Endodermal cell (in vitro differentiated cells): ENCODE measurements around the gene HLA-C. TPM values are rescaled to one million over a fixed set of nuclear protein-coding genes. Genes with fewer than 3 reads are reported as not detected.
A peak's percentile ranks its signal among the peaks of the same experiment; 100 is the strongest.
"Not testable (repeated sequence)": the region's sequence is repeated elsewhere in the genome, so short reads cannot be mapped to it uniquely, and the experiment has no call there.

ENCODE experiments used
- DNase-seq: peaks from one replicate; pipeline ENCODE4 v3.0.0-alpha.2; 2017
- H3K27ac ChIP-seq: 2 replicates; pipeline ENCODE4 v1.5.1; 2013; ENCODE audit warnings: mild to moderate bottlenecking, low read depth, low read length, moderate library complexity
- H3K27me3 ChIP-seq: 2 replicates; pipeline ENCODE4 v1.6.1; 2013; ENCODE audit warnings: mild to moderate bottlenecking, low read length, moderate library complexity; ENCODE audit not compliant: insufficient read depth, control insufficient read depth, poor library complexity, severe bottlenecking
- H3K36me3 ChIP-seq: 2 replicates; pipeline ENCODE4 v1.7.0; 2013; ENCODE audit warnings: mild to moderate bottlenecking, low read length, moderate library complexity; ENCODE audit not compliant: control insufficient read depth, insufficient read depth
- H3K4me1 ChIP-seq: one replicate; pipeline ENCODE4 v1.7.0; 2013; ENCODE audit warnings: low read length; ENCODE audit not compliant: control insufficient read depth, insufficient read depth
- H3K4me3 ChIP-seq: 2 replicates; pipeline ENCODE4 v1.5.1; 2013; ENCODE audit warnings: mild to moderate bottlenecking, low read length, moderate library complexity
- H3K9ac ChIP-seq: 2 replicates; pipeline ENCODE4 v1.6.1; 2013; ENCODE audit warnings: mild to moderate bottlenecking, low read length, moderate library complexity; ENCODE audit not compliant: poor library complexity, severe bottlenecking; ENCODE audit errors: extremely low read depth
- H3K9me3 ChIP-seq: 2 replicates; pipeline ENCODE4 v1.6.1; 2013; ENCODE audit warnings: mild to moderate bottlenecking, low read length, moderate library complexity; ENCODE audit not compliant: control insufficient read depth
- H3K27ac Mint-ChIP-seq: 2 replicates; pipeline ENCODE4 v1.8.0; 2020; ENCODE audit warnings: mixed read lengths
- H3K27me3 Mint-ChIP-seq: 2 replicates; pipeline ENCODE4 v1.8.0; 2021; ENCODE audit warnings: mild to moderate bottlenecking, mixed read lengths; ENCODE audit not compliant: insufficient read depth
- H3K36me3 Mint-ChIP-seq: 2 replicates; pipeline ENCODE4 v1.8.0; 2020; ENCODE audit warnings: low read depth, mixed read lengths
- H3K4me1 Mint-ChIP-seq: 2 replicates; pipeline ENCODE4 v1.8.0; 2020; ENCODE audit warnings: mixed read lengths
- H3K4me3 Mint-ChIP-seq: 2 replicates; pipeline ENCODE4 v1.8.0; 2020; ENCODE audit warnings: mild to moderate bottlenecking, moderate library complexity, mixed read lengths
- H3K9me3 Mint-ChIP-seq: 2 replicates; pipeline ENCODE4 v1.8.0; 2020; ENCODE audit warnings: mild to moderate bottlenecking, mixed read lengths
- CTCF ChIP-seq: fragments of 200-600 bp; sonication (generic); conservative IDR thresholded peaks from 2 replicates; pipeline ENCODE4 v1.5.0; 2021; ENCODE audit warnings: antibody characterized with exemption, mild to moderate bottlenecking
- WGBS, 2 experiments: methylation state at CpG; one replicate each; pipeline versions ENCODE4 v1.1.5 to v1.1.7; 2013; ENCODE audit warnings: missing lambda C conversion rate in 2 of 2, mixed read lengths in 1 of 2; ENCODE audit not compliant: insufficient coverage in 1 of 2, insufficient read length in 1 of 2; 5-methylcytosine and 5-hydroxymethylcytosine counted together
- total RNA-seq, 2 donors: library from RNA; stranded (reverse); fragmentation: NEBNext Ultra II Directional in 1 of 2; extraction: Animal tissue kit (Norgen Biotek cat#: 25700) in 1 of 2; gene quantifications; 2 replicates in 1 of 2; 3 replicates in 1 of 2; pipeline ENCODE4 v1.2.1, GENCODE V29; 2021

HLA-C gene
- total RNA-seq, 2 donors from 2014 or later: 248 to 442 TPM

- Histone ChIP-seq H3K9me3 (peaks cover 31% of the 10 kb centered on the region), H3K4me3 (no peak overlapping the region), H3K4me1 (no peaks in the 10 kb centered on the region), H3K36me3 (no peaks in the 10 kb centered on the region), H3K9ac (no peak overlapping the region), H3K27me3 (no peaks in the 10 kb centered on the region), H3K27ac (no peak overlapping the region)
- no peak for TF ChIP-seq CTCF
- no peak overlapping the region for H3K27ac Mint-ChIP-seq
- peaks cover 30% of the 10 kb centered on the region for H3K36me3 Mint-ChIP-seq
- 68 to 73% methylated on average over 6 to 7 of the region's 7 CpGs for WGBS, 2 experiments
- no peak for DNase-seq
- peaks cover 25% of the 10 kb centered on the region for H3K27me3 Mint-ChIP-seq
- peaks cover 7% of the 10 kb centered on the region for H3K4me1 Mint-ChIP-seq
- peaks cover 33% of the 10 kb centered on the region for H3K9me3 Mint-ChIP-seq
- no peak overlapping the region for H3K4me3 Mint-ChIP-seq
These were observed 5.1 kb downstream of the HLA-C start for GRCh38 chr6:31266567-31267360.

GRCh38 chr6:31265926-31266325 lies 6.0 kb downstream of the HLA-C start:
- peaks cover 23% of the 10 kb centered on the region for H3K27me3 Mint-ChIP-seq
- Histone ChIP-seq H3K27me3 (no peaks in the 10 kb centered on the region), H3K36me3 (no peaks in the 10 kb centered on the region), H3K9ac (no peak overlapping the region), H3K4me1 (no peaks in the 10 kb centered on the region), H3K9me3 (peaks cover 38% of the 10 kb centered on the region), H3K27ac (no peak overlapping the region), H3K4me3 (no peak overlapping the region)
- H3K9me3 Mint-ChIP-seq: peaks cover 41% of the 10 kb centered on the region
- no peak overlapping the region for H3K27ac Mint-ChIP-seq
- no peak for TF ChIP-seq CTCF
- no peak for DNase-seq
- peaks cover 5% of the 10 kb centered on the region for H3K4me1 Mint-ChIP-seq
- no peak overlapping the region for H3K4me3 Mint-ChIP-seq
- WGBS, 2 experiments: 67% methylated on average over 2 of the region's 2 CpGs; no CpG with 5 or more reads in 1 of the 2 experiments
- H3K36me3 Mint-ChIP-seq: peaks cover 28% of the 10 kb centered on the region

- not testable (repeated sequence) for H3K27ac ChIP-seq, H3K4me1 ChIP-seq, H3K36me3 Mint-ChIP-seq, H3K27me3 ChIP-seq, H3K4me1 Mint-ChIP-seq, H3K36me3 ChIP-seq, H3K9ac ChIP-seq, DNase-seq, H3K27ac Mint-ChIP-seq, H3K4me3 Mint-ChIP-seq
- Mint-ChIP-seq H3K27me3 (peaks cover 31% of the 10 kb centered on the region), H3K9me3 (peaks cover 56% of the 10 kb centered on the region)
- Histone ChIP-seq H3K9me3 (peaks cover 49% of the 10 kb centered on the region), H3K4me3 (peak overlapping the region; percentile 44)
- WGBS, 2 experiments: 82 to 100% methylated on average over 1 to 4 of the region's 5 CpGs
These were observed 8.5 kb downstream of the HLA-C start for GRCh38 chr6:31263346-31263933.

- H3K27ac ChIP-seq, H3K27ac Mint-ChIP-seq, H3K4me1 Mint-ChIP-seq, H3K36me3 Mint-ChIP-seq, H3K36me3 ChIP-seq, H3K4me3 Mint-ChIP-seq, DNase-seq, H3K4me3 ChIP-seq, H3K4me1 ChIP-seq, H3K9ac ChIP-seq, H3K27me3 ChIP-seq: not testable (repeated sequence)
- H3K9me3 Mint-ChIP-seq: peaks cover 55% of the 10 kb centered on the region
- WGBS, 2 experiments: 60 to 69% methylated on average over 2 to 3 of the region's 3 CpGs
- peaks cover 38% of the 10 kb centered on the region for H3K27me3 Mint-ChIP-seq
- peaks cover 47% of the 10 kb centered on the region for H3K9me3 ChIP-seq
These were observed 11.9 kb downstream of the HLA-C start for GRCh38 chr6:31259995-31260394.
